Measurements from ENCODE around the gene CLRN3. TPM values are rescaled to one million over a fixed set of nuclear protein-coding genes. Genes with fewer than 3 reads are reported as not detected.

Gene CLRN3
- polyA plus RNA-seq, 1 donor from 2014 or later, result not detected

GRCh38 chr10:127836966-127837365 lies 55.8 kb downstream of the CLRN3 start:
- H3K27me3 ChIP-seq (ENCODE audit: insufficient read depth, low read depth, low read length), result no peaks in the 10 kb centered on the region
- H3K9me2 ChIP-seq (ENCODE audit: insufficient read depth, low read length), result no peaks in the 10 kb centered on the region
- no peak overlapping the region for H3K9ac ChIP-seq (ENCODE audit: low read length)
- H3K4me3 ChIP-seq (ENCODE audit: low read length), result no peak overlapping the region
- H2AFZ ChIP-seq (ENCODE audit: low read depth, low read length), result no peak overlapping the region
- TF ChIP-seq RAD21 (conservative IDR thresholded peaks at IDR 0.05), result no peak
- no peak for TF ChIP-seq SMC3 (conservative IDR thresholded peaks at IDR 0.05; ENCODE audit: poor library complexity)
- TF ChIP-seq CTCF (IDR thresholded peaks at IDR 0.05; ENCODE audit: poor library complexity, severe bottlenecking), result no peak
- no peak for TF ChIP-seq TAF1 (IDR thresholded peaks at IDR 0.05; ENCODE audit: low read depth)
- TF ChIP-seq EP300 (conservative IDR thresholded peaks at IDR 0.05; ENCODE audit: poor library complexity, severe bottlenecking), result no peak
- TF ChIP-seq POLR2AphosphoS5 (IDR thresholded peaks at IDR 0.05), result no peak
- TF ChIP-seq MXI1 (conservative IDR thresholded peaks at IDR 0.05; ENCODE audit: poor library complexity, severe bottlenecking), result no peak
- no peak for TF ChIP-seq EZH2 (IDR thresholded peaks at IDR 0.05; ENCODE audit: borderline replicate concordance, insufficient read depth, low read length, poor library complexity, severe bottlenecking)
- TF ChIP-seq REST (IDR thresholded peaks at IDR 0.05; ENCODE audit: borderline replicate concordance), result no peak
- H3K79me2 ChIP-seq (replicated peaks; ENCODE audit: insufficient read depth, low read length), result no peaks in the 10 kb centered on the region
- H3K27ac ChIP-seq (ENCODE audit: low read length), result no peak overlapping the region
- no peak overlapping the region for H3K4me2 ChIP-seq (ENCODE audit: low read length)
- no peaks in the 10 kb centered on the region for H3K36me3 ChIP-seq (ENCODE audit: insufficient read depth, low read length)
- H3F3A ChIP-seq (ENCODE audit: insufficient read depth, low read length, poor library complexity, severe bottlenecking), result no peaks in the 10 kb centered on the region
- H4K20me1 ChIP-seq (ENCODE audit: insufficient read depth), result no peaks in the 10 kb centered on the region
- no peaks in the 10 kb centered on the region for H3K9me3 ChIP-seq (ENCODE audit: low read length)

- H3K27me3 ChIP-seq (ENCODE audit: insufficient read depth, low read depth, low read length), result no peaks in the 10 kb centered on the region
Measured at GRCh38 chr10:127836176-127836575, 56.6 kb downstream of the CLRN3 start.

More at GRCh38 chr10:127836176-127836575, 56.6 kb downstream of the CLRN3 start:
- Histone ChIP-seq H3K36me3 (ENCODE audit: insufficient read depth, low read length) (no peaks in the 10 kb centered on the region), H3K79me2 (replicated peaks; ENCODE audit: insufficient read depth, low read length) (no peaks in the 10 kb centered on the region), H2AFZ (ENCODE audit: low read depth, low read length) (no peak overlapping the region), H3K9me3 (ENCODE audit: low read length) (no peaks in the 10 kb centered on the region), H3K9me2 (ENCODE audit: insufficient read depth, low read length) (no peaks in the 10 kb centered on the region), H3F3A (ENCODE audit: insufficient read depth, low read length, poor library complexity, severe bottlenecking) (no peaks in the 10 kb centered on the region), H3K9ac (ENCODE audit: low read length) (no peak overlapping the region), H3K4me3 (ENCODE audit: low read length) (no peak overlapping the region), H4K20me1 (ENCODE audit: insufficient read depth) (no peaks in the 10 kb centered on the region), H3K27ac (ENCODE audit: low read length) (no peak overlapping the region), H3K4me2 (ENCODE audit: low read length) (no peak overlapping the region)
- no peak for TF ChIP-seq POLR2AphosphoS5 (IDR thresholded peaks at IDR 0.05)
- no peak for TF ChIP-seq EZH2 (IDR thresholded peaks at IDR 0.05; ENCODE audit: borderline replicate concordance, insufficient read depth, low read length, poor library complexity, severe bottlenecking)
- no peak for TF ChIP-seq REST (IDR thresholded peaks at IDR 0.05; ENCODE audit: borderline replicate concordance)
